Spleen (tissue), 11 donors: Measurements from ENCODE around the gene GMDS. TPM values are rescaled to one million over a fixed set of nuclear protein-coding genes. Genes with fewer than 3 reads are reported as not detected.

Source experiments
- DNase-seq: peaks from one replicate; pipeline ENCODE4 v3.0.0-alpha.2; 2020
- H3K27ac ChIP-seq, 8 donors: fragments of 200-600 bp; sonication (generic) in 7 of 8; 1 replicate in 4 of 8; 2 replicates in 4 of 8; pipeline versions ENCODE4 v1.5.0 to v1.8.0; 2016 to 2021; ENCODE audit warnings: inconsistent platforms in 4 of 8, mild to moderate bottlenecking in 4 of 8, moderate library complexity in 1 of 8
- H3K27me3 ChIP-seq, 7 donors: fragments of 200-600 bp; sonication (generic) in 6 of 7; replicated peaks in 1 of 7; 1 replicate in 4 of 7; 2 replicates in 3 of 7; pipeline versions ENCODE4 v1.5.0 to v1.8.0; 2016 to 2021; ENCODE audit warnings: inconsistent platforms in 3 of 7, mild to moderate bottlenecking in 1 of 7
- H3K36me3 ChIP-seq, 6 donors: fragments of 200-600 bp; sonication (generic) in 5 of 6; 1 replicate in 4 of 6; 2 replicates in 2 of 6; pipeline versions ENCODE4 v1.5.0 to v1.8.0; 2016 to 2021; ENCODE audit warnings: inconsistent platforms in 2 of 6
- H3K4me1 ChIP-seq, 6 donors: fragments of 200-600 bp; sonication (generic) in 5 of 6; 1 replicate in 3 of 6; 2 replicates in 3 of 6; pipeline versions ENCODE4 v1.5.0 to v1.8.0; 2016 to 2021; ENCODE audit warnings: inconsistent platforms in 3 of 6
- H3K4me3 ChIP-seq, 8 donors: fragments of 200-600 bp; sonication (generic) in 7 of 8; 1 replicate in 4 of 8; 2 replicates in 4 of 8; pipeline versions ENCODE4 v1.5.0 to v1.8.0; 2016 to 2021; ENCODE audit warnings: inconsistent platforms in 4 of 8, mild to moderate bottlenecking in 4 of 8, moderate library complexity in 2 of 8
- H3K9me3 ChIP-seq, 8 donors: fragments of 200-600 bp; sonication (generic) in 7 of 8; 1 replicate in 4 of 8; 2 replicates in 4 of 8; pipeline versions ENCODE4 v1.5.0 to v1.8.0; 2016 to 2021; ENCODE audit warnings: inconsistent platforms in 4 of 8
- CTCF ChIP-seq, 11 experiments: fragments of 200-600 bp in 7 of 11; fragments of 450-650 bp in 4 of 11; sonication (generic) in 4 of 11; IDR thresholded peaks in 8 of 11; conservative IDR thresholded peaks in 3 of 11; 1 replicate in 7 of 11; 2 replicates in 4 of 11; pipeline versions ENCODE4 v1.4.0 to v1.8.0; 2016 to 2021; ENCODE audit warnings: antibody characterized with exemption in 11 of 11, inconsistent platforms in 4 of 11, mild to moderate bottlenecking in 1 of 11
- POLR2A ChIP-seq, 3 donors: fragments of 450-650 bp; IDR thresholded peaks; one replicate each; pipeline ENCODE4 v1.5.1; 2017; ENCODE audit warnings: antibody characterized with exemption in 3 of 3, mild to moderate bottlenecking in 1 of 3
- POLR2AphosphoS5 ChIP-seq, 3 donors: sonication (generic); formaldehyde crosslinking; IDR thresholded peaks; one replicate each; pipeline ENCODE4 v1.5.1; 2017; ENCODE audit warnings: antibody characterized with exemption in 3 of 3
- WGBS, 5 donors: extraction: QIAGEN DNeasy Blood & Tissue Kit in 3 of 5; methylation state at CpG; one replicate each; pipeline versions ENCODE4 v1.1.5 to v1.1.7; 2013 to 2018; 5-methylcytosine and 5-hydroxymethylcytosine counted together
- intact Hi-C: fragments of 100-400 bp; cut with DNase I; formaldehyde crosslinking; loops from one replicate; pipeline ENCODE4 v1.15.0; 2023; ENCODE audit warnings: low total_unique reads
- polyA plus RNA-seq, 3 donors: library from polyadenylated mRNA; stranded (reverse); fragments of 200-250 nt; gene quantifications; one replicate each; pipeline ENCODE4 v1.2.1, GENCODE V29; 2013
- total RNA-seq, 7 donors: library from RNA; depleted of rRNA in 3 of 7; stranded (reverse); fragments of >200 nt in 3 of 7; fragmentation: NEBNext Ultra II Directional in 4 of 7; extraction: Animal tissue kit (Norgen Biotek cat#: 25700) in 4 of 7; gene quantifications; one replicate each; pipeline versions ENCODE4 v1.1.0 to v1.2.1, GENCODE V29; 2016 to 2021
- donor health status: healthy with polysubstance abuse.
- donor health status: DM: no; HTN: no; CAD: no; lungs with moderate emphysema.
- donor health status: DM: no; HTN: no; CAD: no.
- donor health status: Bipolar disorder and iron deficiency.
- donor health status: healthy.
- donor health status: DM: no; HTN: no; CAD: no.
- donor health status: DM: yes; HTN: yes; CAD: no.

Gene GMDS
- total and polyA plus RNA-seq, 10 donors: 9.1 to 30.8 (median 17.7) TPM

DNA sequence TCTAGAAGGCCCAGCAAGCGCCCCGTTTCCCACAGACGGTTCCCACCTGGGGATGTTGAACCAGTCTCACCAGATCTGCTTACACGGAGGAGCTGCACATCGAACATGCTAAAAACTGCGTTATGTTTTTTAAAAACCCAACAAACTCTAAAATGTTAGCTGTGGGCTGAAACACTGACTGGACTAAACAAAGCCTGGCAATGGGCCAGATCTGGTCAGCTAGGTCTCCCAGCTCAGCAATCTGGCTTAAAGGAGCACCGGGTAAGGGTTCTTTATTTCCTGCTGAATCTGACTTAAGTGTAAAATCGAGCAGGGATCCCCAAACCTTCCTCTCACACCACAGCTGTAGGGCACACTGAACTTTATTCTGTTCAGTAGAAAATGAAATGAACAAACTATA, 478.8 kb downstream of the GMDS start:
- intact Hi-C loops: no loop called here
- Histone ChIP-seq H3K27ac (no peak overlapping the region), H3K4me1 (peaks cover 0 to 5% (median 0%) of the 10 kb centered on the region in 6 donors), H3K4me3 (no peak overlapping the region), H3K9me3 (no peaks in the 10 kb centered on the region), H3K27me3 (no peaks in the 10 kb centered on the region), H3K36me3 (peaks cover 0 to 7% (median 0%) of the 10 kb centered on the region in 6 donors)
- no peak for DNase-seq
- WGBS, 5 donors: 73 to 91% (median 85%) methylated on average over 8 of the region's 8 CpGs
- TF ChIP-seq POLR2A (IDR thresholded peaks at IDR 0.05) (no peak), POLR2AphosphoS5 (IDR thresholded peaks at IDR 0.05) (no peak), CTCF (IDR thresholded peaks at IDR 0.05 in 8 of 11, conservative IDR thresholded peaks at IDR 0.05 in 3 of 11) (no peak)

DNA sequence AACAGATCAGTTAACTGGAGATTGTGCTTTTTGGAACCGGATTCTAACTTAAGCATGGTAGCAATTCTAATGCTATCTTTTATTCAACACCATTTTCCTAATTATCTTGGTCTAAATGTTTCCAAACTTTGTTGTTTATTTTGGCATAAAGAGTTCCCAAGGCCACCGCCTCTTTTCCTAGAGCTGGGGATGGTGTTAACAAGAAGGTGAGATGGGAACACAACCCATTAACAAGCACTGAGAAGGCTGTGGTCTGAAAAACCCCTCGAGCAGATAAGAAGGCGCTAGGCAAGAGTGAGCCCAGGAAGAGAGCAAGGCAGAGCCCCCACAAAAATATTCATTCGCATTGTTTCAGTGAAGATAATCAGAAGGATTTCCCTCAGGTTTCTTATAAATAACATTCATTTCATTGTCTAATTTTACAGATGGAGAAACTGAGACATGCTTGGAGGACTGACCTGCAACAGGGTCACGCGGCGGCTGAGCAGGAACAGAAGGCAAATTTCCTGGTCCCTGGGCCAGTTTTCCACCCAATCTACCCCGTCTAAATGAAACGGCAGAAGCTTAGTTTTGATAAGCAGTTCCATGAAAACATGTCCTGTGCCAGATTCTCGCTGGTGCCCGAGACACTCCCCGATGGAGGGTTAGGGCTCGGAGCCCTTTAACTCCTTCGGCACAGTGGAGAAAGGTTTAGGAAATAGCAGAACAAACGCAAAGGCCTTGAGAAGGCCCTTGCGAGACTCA, 480.1 kb downstream of the GMDS start:
- DNase-seq: no peak
- peaks cover 0 to 7% (median 0%) of the 10 kb centered on the region in 6 donors for H3K36me3 ChIP-seq
- no peaks in the 10 kb centered on the region for H3K9me3 ChIP-seq
- no peaks in the 10 kb centered on the region for H3K27me3 ChIP-seq
- no peak overlapping the region for H3K27ac ChIP-seq
- intact Hi-C loops: no loop called here
- peaks cover 0 to 3% (median 0%) of the 10 kb centered on the region in 6 donors for H3K4me1 ChIP-seq
- no peak overlapping the region for H3K4me3 ChIP-seq
- 93 to 96% (median 94%) methylated on average over 17 of the region's 17 CpGs for WGBS, 5 donors
- no peak for TF ChIP-seq POLR2AphosphoS5 (IDR thresholded peaks at IDR 0.05)
- TF ChIP-seq POLR2A (IDR thresholded peaks at IDR 0.05): no peak
- TF ChIP-seq CTCF (IDR thresholded peaks at IDR 0.05 in 8 of 11, conservative IDR thresholded peaks at IDR 0.05 in 3 of 11): no peak

DNA sequence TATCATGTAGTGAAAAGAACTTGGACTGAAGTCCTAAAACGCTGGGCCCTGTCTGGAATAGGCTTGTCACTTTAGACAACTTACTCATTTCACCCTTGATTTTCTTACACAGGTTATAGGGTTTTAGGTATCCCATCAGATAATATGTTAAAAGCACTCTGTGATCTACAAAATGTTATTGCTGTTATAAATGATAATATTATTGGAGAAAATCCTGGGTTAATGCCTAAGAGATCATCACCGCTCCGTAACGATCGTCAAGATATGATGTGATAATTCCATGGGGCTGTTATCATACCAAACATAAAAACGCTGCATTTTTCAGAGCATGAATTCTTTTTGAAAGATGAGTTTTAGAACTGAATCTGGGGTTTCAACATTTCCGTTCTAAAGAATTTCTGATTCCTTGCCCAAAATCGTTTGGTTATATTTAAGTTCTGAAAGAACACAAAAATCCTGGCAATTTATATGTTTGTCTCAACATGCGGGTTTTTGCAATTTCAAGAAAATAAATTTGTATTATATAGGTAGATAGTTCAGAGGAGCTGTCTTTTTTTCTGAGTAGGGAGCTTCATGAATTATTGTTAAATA, 480.9 kb downstream of the GMDS start:
- Histone ChIP-seq H3K4me3 (no peak overlapping the region), H3K9me3 (no peaks in the 10 kb centered on the region), H3K27me3 (no peaks in the 10 kb centered on the region), H3K27ac (no peak overlapping the region), H3K4me1 (no peaks in the 10 kb centered on the region), H3K36me3 (peaks cover 0 to 7% (median 0%) of the 10 kb centered on the region in 6 donors)
- TF ChIP-seq CTCF (IDR thresholded peaks at IDR 0.05 in 8 of 11, conservative IDR thresholded peaks at IDR 0.05 in 3 of 11) (no peak), POLR2A (IDR thresholded peaks at IDR 0.05) (no peak), POLR2AphosphoS5 (IDR thresholded peaks at IDR 0.05) (no peak)
- no peak for DNase-seq
- intact Hi-C loops: no loop called here
- 93 to 96% (median 94%) methylated on average over 9 of the region's 9 CpGs for WGBS, 5 donors

GRCh38 chr6:1763404-1763803, 482.0 kb downstream of the GMDS start:
- H3K36me3 ChIP-seq: peaks cover 0 to 7% (median 0%) of the 10 kb centered on the region in 6 donors
- TF ChIP-seq CTCF (IDR thresholded peaks at IDR 0.05 in 8 of 11, conservative IDR thresholded peaks at IDR 0.05 in 3 of 11): no peak
- TF ChIP-seq POLR2AphosphoS5 (IDR thresholded peaks at IDR 0.05): no peak
- TF ChIP-seq POLR2A (IDR thresholded peaks at IDR 0.05): no peak
- intact Hi-C loops: no loop called here
- H3K27ac ChIP-seq: no peak overlapping the region
- H3K4me1 ChIP-seq: no peaks in the 10 kb centered on the region
- H3K9me3 ChIP-seq: no peaks in the 10 kb centered on the region
- 70 to 86% (median 79%) methylated on average over 6 of the region's 6 CpGs for WGBS, 5 donors
- DNase-seq: no peak
- H3K4me3 ChIP-seq: no peak overlapping the region
- no peaks in the 10 kb centered on the region for H3K27me3 ChIP-seq
